K562 (cell line): Measurements from ENCODE around the gene ZNF215.

Source experiments
- CCAR2 ChIP-seq: fragments of 200-400 bp; formaldehyde crosslinking; IDR thresholded peaks from 2 replicates; pipeline ENCODE4 v1.6.1; 2017; ENCODE audit warnings: mild to moderate bottlenecking, low read depth, low read length
- CREBBP ChIP-seq: IDR thresholded peaks from one replicate; pipeline ENCODE4 v1.6.1; 2012; ENCODE audit warnings: low read depth, mild to moderate bottlenecking, control low read depth, inconsistent platforms, low read length
- HNRNPK ChIP-seq: fragments of 200-400 bp; formaldehyde crosslinking; IDR thresholded peaks from one replicate; pipeline ENCODE4 v1.6.1; 2018; ENCODE audit warnings: mild to moderate bottlenecking, low read depth, low read length; ENCODE audit not compliant: poor library complexity, severe bottlenecking
- MAFK ChIP-seq: IDR thresholded peaks from 2 replicates; pipeline ENCODE4 v1.6.1; 2011; ENCODE audit warnings: low read length, improper control_type of control experiment
- POLR2A ChIP-seq: fragments of 450-650 bp; conservative IDR thresholded peaks from 2 replicates; pipeline ENCODE4 v1.6.1; 2016
- RCOR1 ChIP-seq, 2 experiments: IDR thresholded peaks; 2 replicates each; pipeline ENCODE4 v1.6.1; 2012; ENCODE audit warnings: low read depth in 2 of 2, low read length in 2 of 2, borderline replicate concordance in 1 of 2, improper control_type of control experiment in 1 of 2
- SP1 ChIP-seq: sonication (generic); formaldehyde crosslinking; IDR thresholded peaks from 2 replicates; pipeline ENCODE4 v1.8.1; 2022; ENCODE audit warnings: mild to moderate bottlenecking, missing genetic modification reagents
- STAT5B ChIP-seq: fragments of 250-450 bp; sonication (Bioruptor Pico); IDR thresholded peaks from 2 replicates; pipeline ENCODE4 v1.8.0; 2021; ENCODE audit warnings: mild to moderate bottlenecking, inconsistent platforms
- ZBTB7A ChIP-seq: IDR thresholded peaks from 2 replicates; pipeline ENCODE4 v1.6.1; 2011; ENCODE audit warnings: low read depth, mild to moderate bottlenecking, low read length, moderate library complexity, borderline replicate concordance; ENCODE audit not compliant: control insufficient read depth
- TF ChIP-seq, protein P1 (sequence below): fragments of 450-650 bp; IDR thresholded peaks from 2 replicates; pipeline ENCODE4 v1.6.1; 2016; ENCODE audit warnings: borderline replicate concordance

DNA sequence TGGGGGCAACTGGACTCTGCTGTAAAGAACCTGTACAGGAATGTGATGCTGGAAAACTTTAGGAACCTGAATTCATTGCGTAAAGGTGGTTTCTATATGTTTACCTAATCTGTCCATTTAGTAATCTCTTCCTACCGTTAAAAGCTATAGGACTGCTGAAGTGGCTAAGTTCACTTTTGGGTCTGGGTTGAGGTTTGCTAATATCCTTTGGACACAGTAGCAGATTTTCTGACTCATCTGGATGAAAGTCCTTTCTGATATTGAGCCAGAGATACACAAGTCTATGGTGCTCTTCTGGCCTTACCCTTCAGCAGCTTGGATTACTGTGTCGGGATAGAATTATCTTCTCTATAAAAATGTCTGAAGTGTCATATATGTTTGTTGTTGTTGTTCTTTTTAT lies 16.9 kb downstream of the ZNF215 start:
- TF ChIP-seq, protein P1, sequence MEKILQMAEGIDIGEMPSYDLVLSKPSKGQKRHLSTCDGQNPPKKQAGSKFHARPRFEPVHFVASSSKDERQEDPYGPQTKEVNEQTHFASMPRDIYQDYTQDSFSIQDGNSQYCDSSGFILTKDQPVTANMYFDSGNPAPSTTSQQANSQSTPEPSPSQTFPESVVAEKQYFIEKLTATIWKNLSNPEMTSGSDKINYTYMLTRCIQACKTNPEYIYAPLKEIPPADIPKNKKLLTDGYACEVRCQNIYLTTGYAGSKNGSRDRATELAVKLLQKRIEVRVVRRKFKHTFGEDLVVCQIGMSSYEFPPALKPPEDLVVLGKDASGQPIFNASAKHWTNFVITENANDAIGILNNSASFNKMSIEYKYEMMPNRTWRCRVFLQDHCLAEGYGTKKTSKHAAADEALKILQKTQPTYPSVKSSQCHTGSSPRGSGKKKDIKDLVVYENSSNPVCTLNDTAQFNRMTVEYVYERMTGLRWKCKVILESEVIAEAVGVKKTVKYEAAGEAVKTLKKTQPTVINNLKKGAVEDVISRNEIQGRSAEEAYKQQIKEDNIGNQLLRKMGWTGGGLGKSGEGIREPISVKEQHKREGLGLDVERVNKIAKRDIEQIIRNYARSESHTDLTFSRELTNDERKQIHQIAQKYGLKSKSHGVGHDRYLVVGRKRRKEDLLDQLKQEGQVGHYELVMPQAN = no peak
- TF ChIP-seq POLR2A = no peak
- TF ChIP-seq ZBTB7A = no peak
- no peak for TF ChIP-seq SP1 (CRISPR knock-in tag)
- TF ChIP-seq HNRNPK = no peak
- TF ChIP-seq RCOR1 (IDR thresholded peaks at IDR 0.05; ENCODE audit: borderline replicate concordance in 1 of 2, low read depth in 2 of 2, low read length in 2 of 2) = no peak
- no peak for TF ChIP-seq MAFK
- TF ChIP-seq CCAR2 = no peak
- TF ChIP-seq STAT5B (CRISPR knock-in tag) = no peak
- TF ChIP-seq CREBBP = no peak
